ENCODE measurements around the gene PHACTR1.

Gene PHACTR1

GRCh38 chr6:13263669-13264068, 547.1 kb downstream of the PHACTR1 start:
- CTCF ChIA-PET: no interaction called here
- no peak overlapping the region for H3K4me3 ChIP-seq (ENCODE audit: low read depth, low read length)
- POLR2A ChIA-PET: no interaction called here
- no peak for TF ChIP-seq CTCF (IDR thresholded peaks at IDR 0.05; ENCODE audit: insufficient read depth, low read length, missing control alignments)
- DNase-seq (ENCODE audit: low read depth, low spot score): no peak

- POLR2A ChIA-PET: no interaction called here
- no peak for TF ChIP-seq CTCF (IDR thresholded peaks at IDR 0.05; ENCODE audit: insufficient read depth, low read length, missing control alignments)
- DNase-seq (ENCODE audit: low read depth, low spot score): no peak
- no peak overlapping the region for H3K4me3 ChIP-seq (ENCODE audit: low read depth, low read length)
- CTCF ChIA-PET: no interaction called here
Measured at GRCh38 chr6:13267142-13267651, 550.6 kb downstream of the PHACTR1 start.

GRCh38 chr6:13268913-13269518, 552.4 kb downstream of the PHACTR1 start:
- no peak overlapping the region for H3K4me3 ChIP-seq (ENCODE audit: low read depth, low read length)
- ChIA-PET CTCF (interaction anchor here (1.0 to 1.6 kb wide), 3 partner anchors 10 to 45 kb away, joined by 3 to 6 read pairs (median 3); no protein-coding TSS in a partner anchor), POLR2A (interaction anchor here (0.6 kb wide), 1 partner anchor 18 kb away, joined by 3 read pairs; no protein-coding TSS in a partner anchor)
- DNase-seq (ENCODE audit: low read depth, low spot score): peak; percentile 31
- no peak for TF ChIP-seq CTCF (IDR thresholded peaks at IDR 0.05; ENCODE audit: insufficient read depth, low read length, missing control alignments)

GRCh38 chr6:13272131-13273046, 555.8 kb downstream of the PHACTR1 start:
- no peak overlapping the region for H3K4me3 ChIP-seq (ENCODE audit: low read depth, low read length)
- CTCF ChIA-PET: no interaction called here
- DNase-seq (ENCODE audit: low read depth, low spot score): no peak
- POLR2A ChIA-PET: no interaction called here
- no peak for TF ChIP-seq CTCF (IDR thresholded peaks at IDR 0.05; ENCODE audit: insufficient read depth, low read length, missing control alignments)

GRCh38 chr6:13273202-13273930, 556.8 kb downstream of the PHACTR1 start:
- ChIA-PET POLR2A (no interaction called here), CTCF (no interaction called here)
- no peak for TF ChIP-seq CTCF (IDR thresholded peaks at IDR 0.05; ENCODE audit: insufficient read depth, low read length, missing control alignments)
- no peak overlapping the region for H3K4me3 ChIP-seq (ENCODE audit: low read depth, low read length)
- DNase-seq (ENCODE audit: low read depth, low spot score): no peak
